ENCODE results near the gene PXDN.
"Not testable (repeated sequence)": the region's sequence is repeated elsewhere in the genome, so short reads cannot be mapped to it uniquely, and the experiment has no call there.

The PXDN gene, protein sequence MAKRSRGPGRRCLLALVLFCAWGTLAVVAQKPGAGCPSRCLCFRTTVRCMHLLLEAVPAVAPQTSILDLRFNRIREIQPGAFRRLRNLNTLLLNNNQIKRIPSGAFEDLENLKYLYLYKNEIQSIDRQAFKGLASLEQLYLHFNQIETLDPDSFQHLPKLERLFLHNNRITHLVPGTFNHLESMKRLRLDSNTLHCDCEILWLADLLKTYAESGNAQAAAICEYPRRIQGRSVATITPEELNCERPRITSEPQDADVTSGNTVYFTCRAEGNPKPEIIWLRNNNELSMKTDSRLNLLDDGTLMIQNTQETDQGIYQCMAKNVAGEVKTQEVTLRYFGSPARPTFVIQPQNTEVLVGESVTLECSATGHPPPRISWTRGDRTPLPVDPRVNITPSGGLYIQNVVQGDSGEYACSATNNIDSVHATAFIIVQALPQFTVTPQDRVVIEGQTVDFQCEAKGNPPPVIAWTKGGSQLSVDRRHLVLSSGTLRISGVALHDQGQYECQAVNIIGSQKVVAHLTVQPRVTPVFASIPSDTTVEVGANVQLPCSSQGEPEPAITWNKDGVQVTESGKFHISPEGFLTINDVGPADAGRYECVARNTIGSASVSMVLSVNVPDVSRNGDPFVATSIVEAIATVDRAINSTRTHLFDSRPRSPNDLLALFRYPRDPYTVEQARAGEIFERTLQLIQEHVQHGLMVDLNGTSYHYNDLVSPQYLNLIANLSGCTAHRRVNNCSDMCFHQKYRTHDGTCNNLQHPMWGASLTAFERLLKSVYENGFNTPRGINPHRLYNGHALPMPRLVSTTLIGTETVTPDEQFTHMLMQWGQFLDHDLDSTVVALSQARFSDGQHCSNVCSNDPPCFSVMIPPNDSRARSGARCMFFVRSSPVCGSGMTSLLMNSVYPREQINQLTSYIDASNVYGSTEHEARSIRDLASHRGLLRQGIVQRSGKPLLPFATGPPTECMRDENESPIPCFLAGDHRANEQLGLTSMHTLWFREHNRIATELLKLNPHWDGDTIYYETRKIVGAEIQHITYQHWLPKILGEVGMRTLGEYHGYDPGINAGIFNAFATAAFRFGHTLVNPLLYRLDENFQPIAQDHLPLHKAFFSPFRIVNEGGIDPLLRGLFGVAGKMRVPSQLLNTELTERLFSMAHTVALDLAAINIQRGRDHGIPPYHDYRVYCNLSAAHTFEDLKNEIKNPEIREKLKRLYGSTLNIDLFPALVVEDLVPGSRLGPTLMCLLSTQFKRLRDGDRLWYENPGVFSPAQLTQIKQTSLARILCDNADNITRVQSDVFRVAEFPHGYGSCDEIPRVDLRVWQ (N-terminal part only)

DNA sequence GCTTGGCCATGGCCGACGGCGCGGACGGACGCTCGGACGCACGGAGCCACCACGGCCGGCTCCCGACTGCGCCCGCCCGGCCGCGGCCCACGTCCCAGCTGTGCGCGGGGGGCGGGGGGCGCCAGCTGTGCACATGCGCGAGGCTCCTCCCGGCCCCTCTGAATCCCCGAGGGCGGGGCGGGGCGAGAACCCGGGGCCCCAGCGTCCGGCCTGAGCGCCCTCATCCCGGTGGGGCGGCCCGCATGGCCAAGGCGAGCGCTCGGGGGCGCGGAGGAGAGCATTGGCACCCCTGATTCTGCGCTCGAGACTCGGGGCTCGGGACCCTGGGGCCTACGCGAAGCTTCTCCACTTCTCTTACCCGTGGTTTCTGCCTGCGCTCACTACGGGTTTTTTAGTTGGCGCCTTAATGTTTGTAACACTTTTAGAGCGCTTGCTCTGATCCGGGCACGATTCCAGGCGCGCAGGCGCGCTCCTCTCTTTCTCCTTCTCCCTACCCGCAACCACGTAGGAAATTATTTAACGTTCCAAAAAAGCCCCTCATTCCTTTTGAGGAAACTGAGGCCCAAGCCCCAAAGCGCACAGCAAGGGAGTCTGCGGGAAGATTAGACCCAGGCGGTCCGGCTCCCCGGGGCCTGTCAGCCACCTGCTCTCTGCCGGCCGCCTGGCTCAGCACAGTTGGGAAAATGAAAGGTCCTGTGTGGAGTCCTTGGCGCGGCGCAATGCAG, at the start of gene PXDN:
PXDN (minus strand) TSS at position 70 of the 725 bp plus-strand sequence; CDS start at position 10, 60 bp downstream.
- DNase-seq, result peak; percentile 74

DNA sequence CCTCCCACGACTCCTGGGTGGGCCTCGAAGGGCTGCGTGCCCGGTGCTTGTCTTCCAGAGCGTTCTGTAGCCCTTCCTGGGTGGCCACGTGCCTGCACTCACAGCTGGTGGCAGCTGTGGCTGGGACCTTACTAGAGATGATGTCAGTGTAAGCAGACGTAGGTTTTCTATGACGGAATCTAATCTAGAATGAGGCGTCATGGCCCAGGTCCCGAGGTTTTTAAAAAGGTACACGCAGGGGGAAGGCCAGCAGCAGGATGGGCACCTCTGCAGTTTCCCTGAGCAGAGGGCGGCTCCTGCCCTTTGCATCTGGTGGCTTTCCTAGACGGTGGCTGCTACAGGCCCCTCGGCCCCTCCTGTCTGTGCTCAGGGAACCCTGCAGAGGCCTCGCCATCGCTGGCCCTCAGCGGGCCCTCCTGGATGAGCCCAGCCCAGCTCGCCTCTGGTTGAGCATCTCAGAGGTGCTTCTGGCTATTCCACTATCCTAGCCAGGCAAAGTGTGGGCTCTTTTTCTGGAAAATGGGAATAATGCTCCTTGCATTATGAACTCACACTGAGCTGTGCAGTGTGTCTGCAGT, 49.6 kb upstream of the PXDN start:
- no peak for DNase-seq

DNA sequence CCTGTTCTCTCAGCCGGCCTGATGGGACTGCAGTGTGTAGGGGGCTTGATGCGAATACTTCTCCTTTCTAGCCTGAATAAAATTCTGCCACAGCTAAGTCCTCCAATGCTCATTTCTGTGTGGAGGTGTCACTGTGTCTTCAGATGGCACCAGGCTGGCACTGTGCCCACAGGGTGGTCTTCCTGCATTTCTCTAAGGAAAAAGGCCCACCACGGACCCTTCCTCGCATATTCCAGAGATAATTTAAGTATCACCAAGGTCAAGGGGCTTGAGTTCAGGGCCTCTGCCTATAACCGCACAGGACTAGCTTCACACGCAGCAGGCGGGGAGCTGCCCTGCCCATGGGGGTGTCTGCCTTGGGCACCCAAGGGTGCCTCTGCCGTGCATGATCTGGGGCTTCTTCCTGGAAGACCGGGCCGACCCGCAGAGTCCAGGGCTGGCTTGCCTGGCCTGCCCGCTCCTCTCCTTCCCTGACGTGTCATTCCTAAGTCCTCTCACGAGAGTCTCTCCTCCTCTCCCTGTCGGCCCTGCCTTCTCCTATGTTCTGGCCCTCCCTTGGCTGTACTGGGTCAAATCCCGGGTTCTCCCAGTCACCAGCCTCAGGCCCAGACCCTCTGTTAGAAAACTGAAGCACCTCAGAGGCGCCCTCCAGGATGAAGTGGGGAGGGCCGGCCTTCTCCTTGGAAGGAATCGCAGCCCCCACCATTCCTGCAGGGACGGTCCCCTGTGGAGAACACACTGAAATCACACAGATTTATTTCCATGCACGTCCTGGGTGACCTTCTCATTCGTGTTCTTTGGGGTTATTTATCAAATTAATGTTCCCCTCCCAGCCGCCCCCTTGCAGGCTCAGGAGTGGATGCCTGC, 48.9 kb upstream of the PXDN start:
- DNase-seq, result no peak

DNA sequence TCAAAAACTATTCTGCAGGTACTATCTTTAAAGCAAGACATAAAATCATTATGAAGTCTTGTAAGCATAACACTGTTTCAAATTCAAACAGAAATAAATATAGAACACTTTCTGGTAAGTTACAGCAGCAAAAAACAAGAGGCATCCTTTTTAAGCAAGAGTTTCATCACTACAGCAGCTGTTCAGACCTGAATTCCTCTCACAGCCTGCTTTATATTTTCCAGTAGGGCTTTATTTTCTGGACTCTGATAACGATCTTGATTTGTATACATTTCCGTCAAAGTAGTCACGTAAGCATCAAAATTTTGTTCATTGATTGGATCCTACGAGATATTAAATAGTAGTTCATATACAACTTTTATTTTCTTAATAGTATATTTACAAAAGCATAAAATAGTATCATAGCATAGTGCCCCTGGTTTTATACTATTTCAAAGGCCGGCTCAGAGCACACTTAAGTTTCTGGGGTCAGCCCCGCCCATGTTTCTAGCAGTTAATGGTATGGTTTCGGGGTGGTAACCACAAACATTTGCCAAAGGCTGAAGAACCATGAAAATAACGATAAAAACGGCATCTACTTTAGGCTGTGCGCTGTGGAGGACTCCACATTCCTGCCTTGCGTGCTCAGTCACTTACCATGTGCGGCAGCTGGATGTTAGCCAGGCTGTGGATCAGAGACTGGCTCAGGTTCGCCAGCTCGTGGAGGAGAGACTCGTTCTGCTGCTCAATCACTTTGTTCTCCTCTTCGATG, 47.5 kb upstream of the PXDN start:
- DNase-seq, result peak; percentile 61

DNA sequence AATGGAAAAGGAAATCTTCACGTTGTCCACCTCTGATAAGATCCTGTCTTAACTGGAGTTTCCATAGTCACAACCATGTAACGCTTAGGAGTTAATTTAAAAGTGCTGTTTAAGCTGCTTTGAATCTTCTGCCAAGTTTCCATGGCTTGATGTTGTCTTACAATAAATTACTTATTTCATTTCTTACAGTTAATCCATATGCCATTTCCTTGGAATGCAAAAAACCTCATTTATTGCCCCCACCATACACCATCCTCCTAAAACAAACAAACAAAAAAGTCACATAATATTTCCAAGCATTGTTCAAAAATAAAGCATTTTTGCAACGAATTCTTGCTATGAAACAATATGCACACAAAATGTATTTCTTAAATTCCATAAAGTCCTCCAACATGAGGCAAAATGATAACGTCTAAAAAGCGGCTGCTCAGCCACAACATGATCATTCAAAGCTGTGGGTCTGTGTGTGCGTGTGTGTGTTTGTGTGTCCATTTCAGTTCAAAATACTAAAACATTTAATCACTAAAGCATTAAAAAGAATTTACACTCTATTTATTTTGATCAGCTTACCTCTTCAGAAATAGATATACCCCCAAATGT, 46.8 kb upstream of the PXDN start:
- no peak for DNase-seq

DNA sequence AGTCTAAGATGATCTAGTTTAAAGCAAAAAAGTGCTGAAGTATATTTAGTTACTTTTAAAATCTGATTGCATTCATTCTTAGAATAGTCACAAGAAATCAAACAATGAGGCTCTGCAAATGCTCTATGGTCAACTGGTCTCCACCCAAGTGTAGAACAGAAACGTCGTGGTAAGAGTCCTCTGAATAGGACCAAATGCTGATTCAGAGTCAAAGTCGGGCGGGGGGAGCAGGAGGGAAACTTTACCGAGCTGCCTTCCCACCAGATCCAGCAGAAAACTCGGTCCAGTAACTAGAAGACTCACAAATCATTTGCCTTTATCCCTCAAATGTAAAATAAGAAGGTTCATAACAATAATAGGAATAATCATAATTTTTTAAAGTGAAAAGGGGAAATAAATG, 46.2 kb upstream of the PXDN start:
- no peak for DNase-seq

DNA sequence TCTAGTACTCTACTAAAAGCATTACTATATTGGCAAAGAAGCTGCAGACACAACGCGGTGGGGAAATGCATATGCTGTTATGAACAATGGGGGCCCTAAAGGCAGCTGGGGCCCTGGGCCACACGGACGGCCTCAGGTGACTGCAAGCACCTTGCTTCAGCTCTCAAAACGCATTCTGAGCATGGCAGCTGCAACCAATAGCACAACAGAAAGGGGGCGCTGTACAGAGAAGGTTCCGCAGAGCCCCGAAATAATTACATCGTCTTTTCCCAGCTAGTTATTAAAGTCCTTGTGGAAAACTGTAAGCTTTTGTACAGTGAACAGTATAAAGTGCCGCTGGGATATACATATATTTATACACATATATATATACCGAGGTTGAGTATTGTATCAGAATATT, 45.3 kb upstream of the PXDN start:
- no peak for DNase-seq

DNA sequence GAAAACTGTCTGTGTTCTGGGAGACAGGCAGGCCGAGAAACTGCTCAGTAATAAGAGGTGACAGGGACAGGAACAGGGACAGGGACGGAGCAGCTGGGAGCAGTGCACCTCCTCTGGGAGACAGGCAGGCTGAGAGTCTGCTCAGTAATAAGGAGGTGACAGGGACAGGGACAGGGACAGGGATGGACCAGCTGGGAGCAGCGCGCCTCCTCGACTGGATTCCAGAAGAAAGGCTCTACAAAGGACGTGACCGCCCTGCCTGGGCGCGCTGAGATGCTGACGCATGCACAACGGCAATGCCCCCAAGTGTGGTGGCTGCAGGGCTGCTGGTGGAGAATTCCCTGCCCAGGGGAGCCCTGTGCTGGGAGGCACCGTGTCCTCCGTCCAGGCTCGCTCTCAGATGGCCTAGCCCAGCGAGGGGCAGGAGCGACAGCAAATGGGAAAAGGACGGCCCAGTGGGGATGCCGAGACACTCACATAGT, 44.2 kb upstream of the PXDN start:
- DNase-seq, result no peak

DNA sequence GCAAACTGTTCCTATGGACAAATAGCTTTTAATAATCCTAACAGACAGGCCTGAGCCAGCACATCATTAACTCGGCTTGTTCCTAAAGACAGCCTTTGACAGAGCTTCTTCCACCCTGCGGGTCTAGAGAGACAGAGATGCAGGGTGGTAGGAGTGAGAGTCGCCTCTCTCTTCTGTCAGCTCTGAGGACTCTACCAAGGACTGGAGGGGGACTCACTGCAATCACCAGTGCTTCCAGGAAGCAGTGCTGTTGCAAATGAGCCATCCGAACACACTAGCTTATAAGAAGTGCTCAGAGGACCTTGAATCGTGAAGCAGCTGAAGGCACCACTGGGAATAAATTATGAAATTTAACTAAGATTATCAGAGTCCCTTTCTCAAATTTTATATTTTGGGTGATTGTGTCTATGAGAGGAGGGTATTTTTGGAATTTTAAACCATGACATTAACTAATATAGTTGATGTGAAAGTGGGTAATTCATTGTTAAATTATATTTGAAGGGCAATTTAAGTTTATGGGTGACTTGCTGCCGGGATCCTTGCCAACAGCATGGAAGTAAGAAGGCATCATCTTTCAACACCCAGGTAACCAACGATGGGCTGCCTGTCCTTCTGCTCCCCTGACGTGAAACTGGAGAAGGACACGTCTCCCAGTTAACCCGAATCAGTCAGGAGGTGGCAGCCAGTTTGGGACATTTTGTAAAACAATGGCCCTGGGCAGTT, 43.6 kb upstream of the PXDN start:
- DNase-seq, result peak; percentile 97

DNA sequence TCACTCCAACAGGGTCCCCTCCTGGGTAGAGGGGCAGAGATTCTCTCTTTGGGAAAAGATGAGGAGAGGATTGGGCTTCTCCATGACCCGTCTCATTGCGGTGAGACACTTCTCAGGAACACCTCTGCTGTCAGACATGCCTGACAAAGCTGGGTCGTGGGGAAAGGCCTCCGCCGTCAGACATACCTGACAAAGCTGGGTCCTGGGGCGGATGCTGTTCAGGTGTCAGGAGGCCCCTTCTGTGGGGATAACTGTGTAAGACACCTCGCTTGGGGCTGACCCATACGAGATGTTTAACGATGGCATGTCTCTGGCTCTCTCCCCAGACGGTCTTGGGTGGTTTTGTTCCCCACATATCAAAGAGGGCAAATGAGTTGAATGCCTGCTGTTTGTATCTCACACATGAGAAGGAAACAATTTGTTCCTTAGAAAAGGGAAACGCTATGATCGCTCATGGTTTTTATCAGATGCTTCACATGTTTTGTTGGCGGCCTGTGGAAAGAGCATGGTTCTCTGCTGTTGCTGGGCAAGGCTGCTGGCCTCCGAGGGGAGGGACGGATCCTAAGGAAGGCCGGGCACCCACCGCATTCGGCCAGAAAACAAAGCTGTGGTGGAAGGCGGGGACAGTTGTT, 40.8 kb upstream of the PXDN start:
- no peak for DNase-seq

DNA sequence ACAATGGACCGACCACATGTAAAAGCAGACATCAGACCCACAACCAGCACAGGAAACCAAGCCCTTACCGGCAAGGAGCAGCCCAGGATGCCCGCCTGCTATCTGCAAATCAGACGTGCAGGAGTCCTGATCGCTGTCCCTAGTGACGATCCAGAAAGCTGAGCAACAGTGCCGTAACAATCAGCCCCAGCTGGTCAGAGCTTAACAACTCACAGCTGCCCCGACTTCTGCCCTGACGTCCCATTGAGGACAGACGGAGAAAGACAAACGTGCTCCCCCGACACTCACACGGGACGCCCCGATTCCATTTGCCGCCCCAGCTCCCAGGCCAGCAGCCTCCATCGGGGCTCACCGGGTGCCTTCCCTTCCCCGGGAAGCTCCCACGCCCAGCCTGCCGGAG, 39.8 kb upstream of the PXDN start:
- no peak for DNase-seq

DNA sequence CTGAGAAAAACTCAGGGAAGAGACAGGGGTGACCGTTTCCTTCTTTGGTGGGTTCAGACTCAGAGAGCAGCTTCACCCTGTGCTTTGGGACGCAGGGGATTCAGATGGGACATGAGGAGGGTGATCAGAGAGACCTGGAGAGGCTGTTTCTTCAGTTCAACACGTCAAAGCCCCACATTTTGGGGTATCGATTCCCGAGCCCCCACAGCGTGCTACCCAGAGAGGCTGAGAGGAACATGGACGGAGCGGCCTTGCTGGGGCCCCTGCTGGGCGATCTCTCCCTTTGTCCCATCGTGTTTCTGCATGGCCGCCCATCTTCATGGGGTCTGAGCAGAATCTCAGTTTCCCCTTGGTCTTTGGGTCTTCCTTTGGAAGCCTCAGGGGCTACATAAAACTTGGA, 38.2 kb upstream of the PXDN start:
- DNase-seq, result no peak

DNA sequence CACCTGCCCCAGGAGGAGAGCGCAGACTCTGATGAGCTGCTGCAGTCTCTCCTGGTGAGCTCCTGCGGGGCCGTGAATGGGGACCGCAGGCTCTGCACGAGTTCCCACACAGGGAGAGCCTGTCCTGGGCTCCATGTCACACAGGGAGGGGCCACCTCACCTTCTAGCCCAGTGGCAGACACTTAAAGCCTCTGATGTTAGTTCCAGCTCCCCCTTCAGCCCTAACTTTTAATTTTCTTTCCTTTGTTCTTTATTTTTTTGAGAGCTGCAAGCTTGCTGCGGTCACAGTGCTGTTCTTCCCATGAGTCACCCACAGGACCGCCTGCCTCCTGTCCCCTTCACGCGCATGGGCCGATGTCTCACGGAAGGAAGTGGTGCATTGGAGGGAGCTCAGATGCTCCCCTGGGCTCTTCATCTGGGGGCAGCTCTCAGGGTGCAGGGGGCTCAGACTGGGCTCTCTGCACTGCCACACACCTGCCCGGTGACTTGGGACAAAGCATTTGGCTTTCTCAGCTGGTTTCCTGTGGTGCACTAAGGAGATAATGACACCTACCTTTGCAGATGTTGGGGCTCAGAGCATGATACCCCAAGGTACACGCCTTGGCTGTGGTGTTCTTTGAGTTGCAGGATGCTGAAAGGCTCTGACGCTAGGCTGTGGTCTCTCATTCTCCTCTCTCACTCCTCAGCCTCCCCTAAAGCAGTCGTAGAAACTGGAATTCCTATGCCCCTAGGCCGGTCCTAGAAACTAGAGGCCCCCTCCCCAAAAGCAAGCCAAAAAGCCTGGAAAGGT, 37.2 kb upstream of the PXDN start:
- no peak for DNase-seq

DNA sequence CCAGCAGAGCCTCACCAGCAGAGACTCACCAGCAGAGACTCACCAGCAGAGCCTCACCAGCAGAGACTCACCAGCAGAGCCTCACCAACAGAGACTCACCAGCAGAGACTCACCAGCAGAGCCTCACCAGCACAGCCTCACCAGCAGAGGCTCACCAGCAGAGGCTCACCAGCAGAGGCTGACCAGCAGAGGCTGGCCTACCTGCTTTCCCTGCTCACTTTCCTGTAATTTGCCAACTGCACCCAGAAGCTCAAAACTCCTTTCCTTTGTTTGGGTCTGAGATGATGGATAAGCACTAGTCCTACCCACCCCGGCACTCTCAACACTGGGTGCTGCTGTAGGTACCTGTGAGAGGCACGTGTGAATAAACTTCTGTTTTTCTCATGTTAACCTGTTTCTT, 36.4 kb upstream of the PXDN start:
- no peak for DNase-seq

DNA sequence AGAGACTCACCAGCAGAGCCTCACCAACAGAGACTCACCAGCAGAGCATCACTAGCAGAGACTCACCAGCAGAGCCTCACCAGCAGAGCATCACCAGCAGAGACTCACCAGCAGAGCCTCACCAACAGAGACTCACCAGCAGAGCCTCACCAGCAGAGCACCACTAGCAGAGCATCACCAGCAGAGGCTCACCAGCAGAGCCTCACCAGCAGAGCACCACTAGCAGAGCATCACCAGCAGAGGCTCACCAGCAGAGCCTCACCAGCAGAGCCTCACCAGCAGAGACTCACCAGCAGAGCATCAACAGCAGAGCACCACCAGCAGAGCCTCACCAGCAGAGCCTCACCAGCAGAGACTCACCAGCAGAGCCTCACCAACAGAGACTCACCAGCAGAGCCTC, 35.7 kb upstream of the PXDN start:
- DNase-seq, result not testable (repeated sequence)

DNA sequence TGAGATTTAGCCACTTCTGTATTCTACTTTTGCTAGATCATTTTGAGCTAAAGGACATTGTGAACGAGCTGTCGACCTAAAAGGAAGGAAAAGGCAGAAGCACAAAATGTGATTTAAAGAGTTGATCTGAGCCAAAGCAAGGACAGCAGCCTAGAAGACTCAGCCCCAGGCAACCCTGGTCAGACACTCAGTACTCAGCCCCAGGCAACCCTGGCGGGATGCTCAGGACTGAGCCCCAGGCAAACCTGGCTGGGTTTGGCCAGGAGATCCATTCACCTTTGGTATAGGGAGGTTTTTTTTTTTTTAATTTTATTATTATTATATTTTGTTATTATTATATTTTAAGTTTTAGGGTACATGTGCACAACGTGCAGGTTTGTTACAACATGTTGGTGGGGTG, 34.3 kb upstream of the PXDN start:
- no peak for DNase-seq

DNA sequence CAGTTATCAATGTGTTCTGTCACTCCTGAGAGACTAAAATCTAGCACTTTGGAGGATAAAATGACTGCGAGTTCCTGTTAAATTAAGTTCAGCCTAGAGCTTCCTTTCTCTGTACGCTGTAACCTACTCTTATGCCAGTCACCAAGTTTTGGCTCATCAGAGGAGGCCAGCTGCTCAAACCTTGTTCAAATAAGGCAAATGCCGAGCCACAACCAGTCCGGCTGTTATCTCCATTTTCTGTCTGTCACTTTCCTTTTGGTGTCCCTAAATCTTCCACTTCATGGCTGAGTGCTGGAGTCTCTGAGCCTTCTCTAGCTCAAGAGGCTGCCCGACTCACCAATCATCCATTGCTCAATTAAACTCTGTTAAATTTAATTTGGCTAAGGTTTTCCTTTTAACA, 33.5 kb upstream of the PXDN start:
- no peak for DNase-seq

DNA sequence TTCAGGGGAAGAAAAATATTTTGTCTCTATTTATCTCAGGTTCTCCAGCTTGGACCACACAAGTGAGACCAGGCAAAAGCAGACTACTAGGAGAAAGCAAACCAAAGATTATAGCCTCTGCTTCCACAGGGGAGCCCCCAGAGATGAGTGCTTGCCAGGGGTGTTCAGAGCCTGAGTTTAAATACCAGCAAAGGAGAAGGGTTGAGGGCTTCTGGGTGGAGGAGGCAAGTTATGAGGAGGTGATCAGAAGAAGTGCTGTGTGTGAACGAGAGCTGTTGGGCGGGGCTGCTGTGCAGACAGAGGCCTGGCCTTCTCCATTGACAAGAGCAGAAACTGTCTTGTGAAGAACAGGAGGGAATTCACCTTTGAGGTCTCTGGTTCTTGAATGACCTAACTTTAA, 32.8 kb upstream of the PXDN start:
- DNase-seq, result no peak

Data from NCI-H2171 treated with DMSO at 0.1 percent for 48 hours (cell line).